Left hindlimb (tissue), 1 donor: ENCODE results near the gene ZNF618.
"Not testable (repeated sequence)": the region's sequence is repeated elsewhere in the genome, so short reads cannot be mapped to it uniquely, and the experiment has no call there.

Source experiments
- DNase-seq: peaks from one replicate; pipeline ENCODE4 v3.0.0-alpha.2; 2018

ZNF618 gene

GRCh38 chr9:114027863-114028465 is 151.9 kb downstream of the ZNF618 start:
- DNase-seq = no peak

- DNase-seq = no peak
These were observed 152.5 kb downstream of the ZNF618 start for GRCh38 chr9:114028646-114029045.

GRCh38 chr9:114029311-114030170 is 153.4 kb downstream of the ZNF618 start:
- DNase-seq = no peak

- DNase-seq = no peak
These were observed 154.3 kb downstream of the ZNF618 start for GRCh38 chr9:114030364-114030763.

GRCh38 chr9:114031037-114031630 is 155.0 kb downstream of the ZNF618 start:
- no peak for DNase-seq

GRCh38 chr9:114031948-114032840 is 156.1 kb downstream of the ZNF618 start:
- no peak for DNase-seq

GRCh38 chr9:114033397-114034103 is 157.4 kb downstream of the ZNF618 start:
- DNase-seq = no peak

GRCh38 chr9:114034196-114034595 is 158.1 kb downstream of the ZNF618 start:
- DNase-seq = no peak

GRCh38 chr9:114034661-114035062 is 158.6 kb downstream of the ZNF618 start:
- no peak for DNase-seq

- no peak for DNase-seq
These were observed 159.2 kb downstream of the ZNF618 start for GRCh38 chr9:114035221-114035844.

GRCh38 chr9:114035845-114036801 is 160.0 kb downstream of the ZNF618 start:
- DNase-seq = no peak

- DNase-seq = no peak
These were observed 161.1 kb downstream of the ZNF618 start for GRCh38 chr9:114037249-114037648.

GRCh38 chr9:114037961-114038723 is 162.0 kb downstream of the ZNF618 start:
- no peak for DNase-seq

- no peak for DNase-seq
These were observed 162.7 kb downstream of the ZNF618 start for GRCh38 chr9:114038724-114039313.

GRCh38 chr9:114039484-114039883 is 163.4 kb downstream of the ZNF618 start:
- no peak for DNase-seq

- not testable (repeated sequence) for DNase-seq
These were observed 167.6 kb downstream of the ZNF618 start for GRCh38 chr9:114043660-114044059.

GRCh38 chr9:114046237-114046755 is 170.2 kb downstream of the ZNF618 start:
- DNase-seq = no peak

- DNase-seq = no peak
These were observed 170.8 kb downstream of the ZNF618 start for GRCh38 chr9:114046875-114047274.

- DNase-seq = no peak
These were observed 171.6 kb downstream of the ZNF618 start for GRCh38 chr9:114047717-114048116.
